NCI-H446 (cell line): ENCODE results near the gene GRIA3.
"Not testable (repeated sequence)": the region's sequence is repeated elsewhere in the genome, so short reads cannot be mapped to it uniquely, and the experiment has no call there.

ENCODE experiments used
- DNase-seq, 2 experiments: peaks; one replicate each; lab custom pipeline; 2025; lab: John Stamatoyannopoulos, UW

Gene GRIA3

GRCh38 chrX:123348468-123348867 lies 164.4 kb downstream of the GRIA3 start:
- DNase-seq = no peak

- no peak for DNase-seq
Measured at GRCh38 chrX:123350226-123350625, 166.1 kb downstream of the GRIA3 start.

- DNase-seq = no peak
Measured at GRCh38 chrX:123357941-123358340, 173.9 kb downstream of the GRIA3 start.

- DNase-seq = no peak
Measured at GRCh38 chrX:123358457-123358856, 174.4 kb downstream of the GRIA3 start.

- no peak for DNase-seq
Measured at GRCh38 chrX:123361371-123361770, 177.3 kb downstream of the GRIA3 start.

- not testable (repeated sequence) for DNase-seq
Measured at GRCh38 chrX:123386196-123386595, 202.1 kb downstream of the GRIA3 start.

- DNase-seq = no peak
Measured at GRCh38 chrX:123392921-123393320, 208.8 kb downstream of the GRIA3 start.

GRCh38 chrX:123399709-123400108 lies 215.6 kb downstream of the GRIA3 start:
- no peak for DNase-seq

GRCh38 chrX:123405231-123405630 lies 221.2 kb downstream of the GRIA3 start:
- DNase-seq = no peak

- no peak for DNase-seq
Measured at GRCh38 chrX:123408821-123409737, 225.0 kb downstream of the GRIA3 start.

GRCh38 chrX:123422875-123423274 lies 238.8 kb downstream of the GRIA3 start:
- DNase-seq = no peak

- DNase-seq = no peak
Measured at GRCh38 chrX:123424546-123424945, 240.5 kb downstream of the GRIA3 start.

GRCh38 chrX:123425471-123425870 lies 241.4 kb downstream of the GRIA3 start:
- DNase-seq = no peak

- no peak for DNase-seq
Measured at GRCh38 chrX:123425904-123426303, 241.8 kb downstream of the GRIA3 start.

GRCh38 chrX:123432361-123433150 lies 248.5 kb downstream of the GRIA3 start:
- no peak for DNase-seq

- no peak for DNase-seq
Measured at GRCh38 chrX:123436512-123437136, 252.5 kb downstream of the GRIA3 start.

- DNase-seq = not testable (repeated sequence)
Measured at GRCh38 chrX:123439926-123440325, 255.8 kb downstream of the GRIA3 start.

GRCh38 chrX:123442764-123443163 lies 258.7 kb downstream of the GRIA3 start:
- no peak for DNase-seq

GRCh38 chrX:123447506-123447905 lies 263.4 kb downstream of the GRIA3 start:
- DNase-seq = no peak

GRCh38 chrX:123449335-123449734 lies 265.3 kb downstream of the GRIA3 start:
- DNase-seq = no peak

- no peak for DNase-seq
Measured at GRCh38 chrX:123450222-123450621, 266.1 kb downstream of the GRIA3 start.

GRCh38 chrX:123454712-123455431 lies 270.8 kb downstream of the GRIA3 start:
- DNase-seq = no peak
